Activated T-cell treated with anti-CD3 and anti-CD28 coated beads, Interleukin-2, amount 50 U/mL, for 72 hours (primary cell): ENCODE results near the gene NDUFB8. TPM values are rescaled to one million over a fixed set of nuclear protein-coding genes. Genes with fewer than 3 reads are reported as not detected.

ENCODE experiments used
- ATAC-seq, 2 donors: fragments of 150-1000 bp; cut with Tn5 transposase; replicated peaks in 1 of 2; 2 replicates each; pipeline ENCODE4 v1.10.0; 2021; ENCODE audit warnings: moderate library complexity in 2 of 2, mild to moderate bottlenecking in 1 of 2
- DNase-seq, 2 donors: peaks; one replicate each; pipeline ENCODE4 v3.0.0; 2021 to 2022; ENCODE audit warnings: mixed read lengths in 1 of 2
- H3K27ac Mint-ChIP-seq: one replicate; pipeline ENCODE4 v1.8.0; 2022; ENCODE audit warnings: mild to moderate bottlenecking, moderate library complexity, mixed read lengths
- H3K27me3 Mint-ChIP-seq: one replicate; pipeline ENCODE4 v1.8.0; 2022; ENCODE audit warnings: low read depth, mixed read lengths
- H3K36me3 Mint-ChIP-seq, 2 donors: one replicate each; pipeline ENCODE4 v1.8.0; 2022; ENCODE audit warnings: mixed read lengths in 2 of 2, mild to moderate bottlenecking in 1 of 2; ENCODE audit not compliant: insufficient read depth in 2 of 2
- H3K4me1 Mint-ChIP-seq: one replicate; pipeline ENCODE4 v1.8.0; 2022; ENCODE audit warnings: low read depth, mixed read lengths
- H3K4me3 Mint-ChIP-seq, 2 donors: one replicate each; pipeline ENCODE4 v1.8.0; 2022; ENCODE audit warnings: mild to moderate bottlenecking in 2 of 2, mixed read lengths in 2 of 2, moderate library complexity in 2 of 2
- H3K9me3 Mint-ChIP-seq, 2 donors: one replicate each; pipeline ENCODE4 v1.8.0; 2022; ENCODE audit warnings: mixed read lengths in 2 of 2
- total RNA-seq, 2 donors: library from RNA; stranded (reverse); gene quantifications; one replicate each; pipeline ENCODE4 v1.2.3, GENCODE V29; 2022

The NDUFB8 gene
- total RNA-seq, 2 donors from 2014 or later, result 327 to 390 TPM

DNA sequence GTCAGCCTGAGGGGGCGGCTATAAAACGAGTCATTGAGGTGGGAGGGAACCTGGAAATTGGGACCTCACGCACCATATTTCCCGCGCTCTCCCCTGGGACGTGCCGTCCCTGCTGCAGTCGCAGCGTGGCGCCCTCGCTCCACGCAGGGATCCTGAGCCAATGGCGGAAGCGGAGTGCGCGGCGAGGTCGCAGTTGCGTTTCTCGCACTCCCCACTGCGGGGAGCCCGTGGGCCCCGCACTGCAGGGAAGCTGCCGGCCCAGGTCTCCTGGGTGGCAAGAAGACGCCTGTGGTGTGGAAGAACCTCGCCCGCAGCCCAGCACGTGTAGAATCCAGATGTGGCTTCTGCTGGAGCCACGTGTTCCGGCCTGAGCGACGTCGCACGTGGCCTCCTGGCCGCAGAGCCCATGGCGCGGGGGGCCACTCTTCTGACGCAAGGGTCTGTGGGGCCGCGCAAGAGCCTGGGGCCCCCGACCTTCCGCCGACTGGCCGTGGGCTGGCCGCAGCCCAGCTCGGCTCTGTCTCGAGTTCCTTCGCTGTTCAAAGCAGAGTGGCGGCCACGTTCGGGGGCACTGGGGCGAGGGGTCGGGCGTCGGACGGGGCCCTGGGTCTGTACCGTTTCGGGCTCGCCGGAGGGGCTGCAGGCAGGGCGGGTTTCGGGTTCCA is 32.5 kb upstream of the NDUFB8 start:
- peak; percentile 92 to 93 for ATAC-seq
- Mint-ChIP-seq H3K4me1 (peaks cover 10% of the 10 kb centered on the region), H3K9me3 (no peaks in the 10 kb centered on the region), H3K4me3 (peak overlapping the region; percentile 3 to 36), H3K27ac (no peak overlapping the region), H3K36me3 (peaks cover 0 to 7% of the 10 kb centered on the region in 2 donors), H3K27me3 (no peaks in the 10 kb centered on the region)
- peak; percentile 83 to 86 for DNase-seq

DNA sequence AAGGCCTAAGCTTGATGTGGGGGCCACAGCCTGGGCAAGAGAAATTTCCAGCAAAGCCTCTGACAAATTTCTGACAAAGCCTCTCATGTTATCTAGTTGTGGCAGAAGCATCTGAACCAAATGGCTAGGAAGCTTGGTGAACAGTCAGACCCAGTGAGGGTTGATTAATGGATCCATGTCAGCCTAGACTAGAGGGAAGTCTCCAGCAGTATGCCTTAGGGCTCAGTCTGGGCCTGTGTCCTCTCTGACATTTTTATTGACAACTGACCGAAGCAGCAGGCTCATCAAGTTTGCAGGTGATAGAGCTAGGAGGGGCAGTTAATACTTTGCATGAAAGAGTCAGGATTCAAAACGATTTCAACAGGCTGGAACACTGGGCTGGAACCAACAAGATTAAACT is 31.3 kb upstream of the NDUFB8 start:
- Mint-ChIP-seq H3K4me1 (peaks cover 10% of the 10 kb centered on the region), H3K27ac (no peak overlapping the region)
- ATAC-seq, result no peak

DNA sequence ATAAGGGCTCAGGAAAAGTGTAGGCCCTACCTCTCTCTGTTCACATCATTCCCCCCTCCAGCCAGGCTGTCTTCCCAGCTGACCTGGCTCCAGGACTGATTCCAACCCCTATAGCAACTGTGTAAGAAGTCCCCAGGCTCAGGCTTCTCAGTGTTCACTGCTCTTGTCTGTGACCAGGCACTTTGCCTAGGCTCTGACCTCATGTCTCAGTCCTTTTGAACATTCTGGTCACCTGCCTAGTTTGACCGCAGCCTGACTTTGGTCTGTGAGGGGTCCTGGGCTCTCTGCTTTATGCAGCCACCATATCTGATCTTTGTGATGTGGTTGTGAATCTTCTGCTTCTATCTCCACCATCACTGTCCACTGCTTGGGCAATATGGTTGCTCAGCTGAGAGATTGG is 30.6 kb upstream of the NDUFB8 start:
- Mint-ChIP-seq H3K27me3 (no peaks in the 10 kb centered on the region), H3K27ac (no peak overlapping the region), H3K4me1 (peaks cover 10% of the 10 kb centered on the region), H3K9me3 (no peaks in the 10 kb centered on the region), H3K36me3 (peaks cover 3 to 7% of the 10 kb centered on the region in 2 donors), H3K4me3 (no peak overlapping the region)
- ATAC-seq (no peak), DNase-seq (no peak)

More for the DNA sequence above, 31.3 kb upstream of the NDUFB8 start:
- H3K4me3 Mint-ChIP-seq, result peak overlapping the region in 1 of 2 donors; percentile 10
- H3K9me3 Mint-ChIP-seq, result no peaks in the 10 kb centered on the region
- no peaks in the 10 kb centered on the region for H3K27me3 Mint-ChIP-seq
- peaks cover 0 to 7% of the 10 kb centered on the region in 2 donors for H3K36me3 Mint-ChIP-seq
- no peak for DNase-seq

DNA sequence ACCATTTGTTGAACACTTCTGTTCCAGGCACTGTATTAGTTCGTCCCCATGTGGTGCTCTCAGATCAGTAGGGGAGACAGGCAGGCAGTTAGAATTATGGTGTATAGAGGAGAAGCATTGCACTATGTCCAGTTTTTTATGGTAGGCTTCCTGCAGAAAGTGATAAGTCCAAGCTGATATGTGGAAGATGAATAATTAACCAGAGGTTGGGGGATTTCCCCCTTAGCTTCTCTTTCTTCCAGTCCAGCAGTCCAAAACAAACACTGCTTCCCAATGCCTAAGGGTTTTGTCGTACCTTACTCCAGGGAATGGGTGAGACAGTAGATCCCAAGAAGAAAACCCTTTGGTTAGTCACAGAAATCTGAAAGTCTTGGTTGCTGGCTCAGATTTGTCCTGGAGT is 25.2 kb upstream of the NDUFB8 start:
- DNase-seq (no peak), ATAC-seq (no peak)
- Mint-ChIP-seq H3K9me3 (no peaks in the 10 kb centered on the region), H3K36me3 (peaks cover 3% of the 10 kb centered on the region in 2 donors), H3K4me3 (no peak overlapping the region), H3K27ac (no peak overlapping the region), H3K27me3 (no peaks in the 10 kb centered on the region), H3K4me1 (no peaks in the 10 kb centered on the region)

DNA sequence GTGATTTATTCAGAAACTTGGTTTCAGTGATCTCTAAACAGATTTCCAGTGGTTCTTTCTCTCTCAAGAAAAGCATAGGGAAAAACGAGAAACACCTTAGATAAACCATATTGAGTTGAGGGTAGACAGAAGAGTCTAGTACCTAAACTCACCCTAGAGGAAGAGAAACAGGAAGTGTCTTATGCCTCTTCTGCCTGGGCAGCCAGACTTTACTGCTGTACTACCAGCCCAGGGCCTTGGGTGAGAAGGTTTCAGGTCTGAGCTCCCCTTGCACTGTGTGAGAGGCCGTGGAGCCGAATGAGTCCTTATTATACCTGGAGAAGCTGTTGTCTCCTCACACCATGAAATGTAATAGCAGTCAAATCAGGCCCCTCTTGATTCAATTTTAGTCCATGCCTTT is 24.3 kb upstream of the NDUFB8 start:
- H3K9me3 Mint-ChIP-seq, result no peaks in the 10 kb centered on the region
- no peak overlapping the region for H3K27ac Mint-ChIP-seq
- H3K27me3 Mint-ChIP-seq, result no peaks in the 10 kb centered on the region
- DNase-seq, result no peak
- H3K4me3 Mint-ChIP-seq, result no peak overlapping the region
- peaks cover 5 to 7% of the 10 kb centered on the region in 2 donors for H3K36me3 Mint-ChIP-seq
- no peaks in the 10 kb centered on the region for H3K4me1 Mint-ChIP-seq
- ATAC-seq, result no peak

DNA sequence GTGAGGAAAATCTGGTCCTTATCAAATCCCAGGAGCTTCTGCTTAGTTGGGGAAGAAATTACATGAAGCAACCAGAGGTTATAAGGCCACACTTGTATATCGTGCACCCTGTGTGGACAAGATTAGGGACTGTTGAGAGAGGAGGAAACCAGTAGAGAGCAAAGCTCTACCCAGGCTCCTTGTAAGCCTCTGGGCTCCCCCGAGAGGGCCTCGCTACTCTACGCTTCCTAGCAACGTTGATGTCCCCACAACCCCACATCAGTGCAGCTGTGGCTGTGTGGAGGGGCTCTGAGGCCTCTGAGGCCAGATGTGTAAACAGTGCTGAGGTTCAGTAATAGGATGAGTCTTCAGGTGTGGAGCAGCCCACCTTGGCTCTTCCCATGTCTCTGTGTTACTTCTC is 22.1 kb upstream of the NDUFB8 start:
- DNase-seq, result no peak
- H3K36me3 Mint-ChIP-seq, result peaks cover 5 to 13% of the 10 kb centered on the region in 2 donors
- no peaks in the 10 kb centered on the region for H3K4me1 Mint-ChIP-seq
- ATAC-seq, result no peak
- no peaks in the 10 kb centered on the region for H3K27me3 Mint-ChIP-seq
- no peak overlapping the region for H3K4me3 Mint-ChIP-seq
- no peaks in the 10 kb centered on the region for H3K9me3 Mint-ChIP-seq
- H3K27ac Mint-ChIP-seq, result no peak overlapping the region

DNA sequence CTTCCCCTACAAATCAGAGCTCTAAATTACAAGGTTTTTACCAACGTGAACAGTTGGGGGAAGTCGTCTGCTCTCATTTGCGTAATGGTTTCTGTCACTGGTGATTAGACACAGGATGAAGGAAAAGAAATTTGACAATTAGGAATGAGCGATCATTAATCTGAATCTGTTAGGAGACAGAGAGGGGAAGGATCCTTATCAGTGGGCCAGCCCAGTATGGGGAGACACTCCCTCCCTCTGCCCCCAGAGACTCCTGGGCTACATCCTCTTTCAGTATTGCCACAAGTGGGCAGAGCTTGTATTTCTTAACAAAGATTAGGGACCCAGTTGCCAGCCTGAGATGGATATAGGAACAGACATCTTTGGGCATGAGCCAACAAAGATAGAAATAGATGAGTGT is 21.5 kb upstream of the NDUFB8 start:
- ATAC-seq (no peak), DNase-seq (no peak)
- Mint-ChIP-seq H3K9me3 (no peaks in the 10 kb centered on the region), H3K4me1 (no peaks in the 10 kb centered on the region), H3K36me3 (peaks cover 7 to 15% of the 10 kb centered on the region in 2 donors), H3K27ac (no peak overlapping the region), H3K27me3 (no peaks in the 10 kb centered on the region), H3K4me3 (no peak overlapping the region)

DNA sequence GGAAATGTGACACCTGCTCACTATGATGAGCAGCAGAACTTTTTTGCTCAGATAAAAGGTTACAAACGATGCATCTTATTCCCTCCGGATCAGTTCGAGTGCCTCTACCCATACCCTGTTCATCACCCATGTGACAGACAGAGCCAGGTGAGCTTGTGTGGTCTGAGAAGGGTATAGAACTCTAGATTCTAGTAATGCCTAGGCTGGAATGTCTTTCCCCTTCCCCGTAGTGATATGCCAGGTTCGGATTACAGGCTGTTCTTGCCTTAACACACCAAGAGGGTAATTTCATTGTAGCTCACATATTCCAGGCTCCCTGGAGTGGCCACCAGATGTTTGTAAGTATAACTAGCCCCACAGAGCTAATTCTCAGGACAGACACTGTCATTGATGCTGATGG is 15.3 kb upstream of the NDUFB8 start:
- Mint-ChIP-seq H3K27me3 (no peaks in the 10 kb centered on the region), H3K27ac (no peak overlapping the region), H3K4me1 (no peaks in the 10 kb centered on the region), H3K9me3 (no peaks in the 10 kb centered on the region), H3K36me3 (peaks cover 11 to 33% of the 10 kb centered on the region in 2 donors), H3K4me3 (no peak overlapping the region)
- no peak for ATAC-seq
- DNase-seq, result no peak

DNA sequence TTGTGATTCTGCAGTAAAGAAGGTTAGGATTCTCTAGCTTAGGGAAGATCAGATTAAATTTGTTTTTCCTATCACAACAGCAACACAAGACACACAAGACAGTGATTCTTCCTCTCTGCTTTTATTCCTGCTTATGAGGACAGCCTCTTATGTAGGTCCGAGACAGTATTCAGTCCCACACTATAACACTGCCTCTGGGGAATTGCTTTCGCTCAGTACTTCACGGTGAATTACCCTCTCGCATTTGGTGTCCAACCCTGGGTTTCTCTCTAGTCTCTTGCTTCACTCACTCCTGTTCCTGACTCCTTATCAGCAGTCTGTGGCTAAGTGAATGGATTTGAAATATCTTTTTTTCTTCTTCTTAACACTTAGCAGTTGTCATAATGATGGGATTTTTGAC is 7.8 kb upstream of the NDUFB8 start:
- Mint-ChIP-seq H3K9me3 (no peaks in the 10 kb centered on the region), H3K36me3 (peaks cover 7 to 29% of the 10 kb centered on the region in 2 donors), H3K27ac (peak overlapping the region; percentile 87), H3K27me3 (no peaks in the 10 kb centered on the region), H3K4me3 (no peak overlapping the region), H3K4me1 (peaks cover 10% of the 10 kb centered on the region)
- no peak for DNase-seq
- ATAC-seq, result no peak

DNA sequence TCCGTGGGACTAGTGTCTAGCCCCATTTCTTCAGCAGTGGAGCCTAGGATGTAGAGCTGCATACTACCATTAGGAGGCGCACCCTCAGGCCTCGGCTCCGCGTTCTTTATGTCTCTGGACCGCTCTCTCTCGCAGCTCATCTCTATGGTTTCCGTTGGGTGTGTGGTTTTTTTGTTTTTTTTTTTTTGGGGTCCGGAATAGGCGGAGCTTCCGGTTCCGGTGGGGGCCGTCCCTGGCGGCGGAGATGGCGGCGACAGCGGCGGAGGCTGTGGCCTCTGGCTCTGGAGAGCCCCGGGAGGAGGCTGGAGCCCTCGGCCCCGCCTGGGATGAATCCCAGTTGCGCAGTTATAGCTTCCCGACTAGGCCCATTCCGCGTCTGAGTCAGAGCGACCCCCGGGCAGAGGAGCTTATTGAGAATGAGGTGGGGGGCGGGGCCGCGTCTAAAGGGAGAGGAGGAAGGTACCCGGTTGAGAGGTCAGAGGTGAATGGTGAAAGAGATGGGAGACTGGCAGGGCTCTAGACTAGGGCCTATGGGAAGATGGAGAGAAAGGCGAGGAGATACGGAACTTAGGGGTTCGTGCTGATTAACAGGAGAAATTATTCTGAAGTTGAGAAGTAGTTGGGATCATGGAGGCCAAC is 6.2 kb upstream of the NDUFB8 start, which contains the start of gene HIF1AN:
Gene HIF1AN, plus strand, starts transcription at position 229 of the 639 bp plus-strand sequence. Its CDS starts 16 bp downstream, at position 245.
- Mint-ChIP-seq H3K36me3 (peaks cover 3 to 21% of the 10 kb centered on the region in 2 donors), H3K27ac (no peak within 1 kb of the TSS), H3K9me3 (no peaks in the 10 kb centered on the region), H3K4me1 (peaks cover 21% of the 10 kb centered on the region), H3K27me3 (no peaks in the 10 kb centered on the region), H3K4me3 (no peak within 1 kb of the TSS)
- DNase-seq (peak; percentile 90 to 92), ATAC-seq (peak; percentile 92 to 95)

DNA sequence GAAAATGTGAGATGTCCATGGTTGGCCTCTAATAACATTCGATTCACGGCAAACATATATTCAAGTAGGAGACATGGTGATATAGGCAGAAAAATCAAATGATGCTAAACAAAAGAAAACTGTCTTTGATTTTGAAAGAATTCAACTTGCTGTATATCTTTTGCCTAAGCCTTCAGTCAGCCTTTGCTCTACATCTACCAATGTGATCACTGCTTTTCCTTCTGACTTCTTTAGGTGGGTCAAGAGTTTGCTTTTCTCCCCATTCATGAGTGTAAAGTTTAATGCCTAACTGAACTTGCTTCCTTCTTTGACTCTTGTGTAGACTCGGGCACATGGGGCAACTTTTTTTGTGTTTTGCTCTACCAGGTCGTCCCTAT is 5.7 kb upstream of the NDUFB8 start:
- Mint-ChIP-seq H3K36me3 (peaks cover under 1 to 17% of the 10 kb centered on the region in 2 donors), H3K9me3 (no peaks in the 10 kb centered on the region), H3K27me3 (no peaks in the 10 kb centered on the region), H3K4me1 (peaks cover 23% of the 10 kb centered on the region), H3K4me3 (no peak overlapping the region), H3K27ac (no peak overlapping the region)
- DNase-seq (no peak), ATAC-seq (peak; percentile 22 to 26)

DNA sequence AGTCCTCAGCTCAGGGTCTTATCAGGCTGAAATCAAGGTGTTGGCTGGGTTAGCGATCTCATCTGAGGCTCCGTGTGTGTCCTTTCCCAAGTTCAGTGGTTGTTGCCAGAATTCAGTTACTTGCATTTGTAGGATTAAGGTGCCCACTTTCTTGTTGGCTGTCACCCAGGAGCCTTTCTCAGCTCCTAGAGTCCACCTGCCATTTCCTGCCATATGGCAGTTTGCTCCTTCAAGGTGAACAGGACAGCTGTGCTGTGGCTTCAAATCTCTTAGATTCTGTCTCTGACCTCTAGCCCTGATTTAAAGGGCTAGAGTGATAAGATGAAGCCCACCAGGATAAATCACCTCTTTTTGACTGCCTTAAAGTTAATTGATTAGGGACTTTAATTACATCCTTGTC is 5.1 kb upstream of the NDUFB8 start:
- no peaks in the 10 kb centered on the region for H3K9me3 Mint-ChIP-seq
- peaks cover 0 to 13% of the 10 kb centered on the region in 2 donors for H3K36me3 Mint-ChIP-seq
- DNase-seq (no peak), ATAC-seq (no peak)
- H3K27me3 Mint-ChIP-seq, result no peaks in the 10 kb centered on the region
- no peak overlapping the region for H3K4me3 Mint-ChIP-seq
- H3K4me1 Mint-ChIP-seq, result peaks cover 29% of the 10 kb centered on the region
- no peak overlapping the region for H3K27ac Mint-ChIP-seq

DNA sequence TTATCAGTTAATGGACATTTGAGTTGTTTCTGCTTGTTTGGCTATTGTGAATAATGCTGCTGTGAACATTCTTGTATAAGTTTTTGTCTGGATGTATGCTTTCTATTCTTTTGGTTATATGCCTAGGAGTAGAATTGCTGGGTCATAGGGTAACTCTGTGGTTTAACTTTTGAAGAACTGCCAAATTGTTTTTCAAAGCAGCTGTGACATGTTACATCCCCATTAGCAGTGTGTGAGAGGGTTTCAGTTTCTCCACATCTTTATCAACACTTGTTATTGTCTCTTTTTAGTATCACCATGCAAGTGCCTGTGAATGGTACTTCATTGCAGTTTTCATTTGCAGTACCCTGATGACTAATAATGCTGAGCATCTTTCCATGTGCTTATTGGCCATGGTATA is 2.1 kb upstream of the NDUFB8 start:
- no peaks in the 10 kb centered on the region for H3K9me3 Mint-ChIP-seq
- H3K27ac Mint-ChIP-seq, result no peak overlapping the region
- peak; percentile 27 to 44 for ATAC-seq

More for the DNA sequence above, 2.1 kb upstream of the NDUFB8 start:
- H3K36me3 Mint-ChIP-seq, result peaks cover 6 to 10% of the 10 kb centered on the region in 2 donors
- DNase-seq, result no peak
- H3K4me1 Mint-ChIP-seq, result peaks cover 41% of the 10 kb centered on the region
- peak overlapping the region in 1 of 2 donors; percentile 60 for H3K4me3 Mint-ChIP-seq
- H3K27me3 Mint-ChIP-seq, result no peaks in the 10 kb centered on the region
